ENCODE results near the gene DGKG.

Gene DGKG

GRCh38 chr3:186255703-186256331 is 106.2 kb downstream of the DGKG start:
- H3K27ac ChIP-seq (ENCODE audit: low read depth, low read length): no peak overlapping the region
- no peak overlapping the region for H3K9ac ChIP-seq (ENCODE audit: low read length)
- H3K4me1 ChIP-seq (ENCODE audit: control insufficient read depth, insufficient read depth, low read length): peaks cover 11% of the 10 kb centered on the region
- no peaks in the 10 kb centered on the region for H3K36me3 ChIP-seq (ENCODE audit: control insufficient read depth, insufficient read depth, low read length)
- H3K27me3 ChIP-seq (ENCODE audit: control insufficient read depth, insufficient read depth, low read length): no peaks in the 10 kb centered on the region; the same call in 1 of the 2 replicates
- H3K9me3 ChIP-seq (ENCODE audit: control insufficient read depth, insufficient read depth, low read depth, low read length): no peaks in the 10 kb centered on the region
- no peak overlapping the region for H3K4me3 ChIP-seq (ENCODE audit: low read depth, low read length)

GRCh38 chr3:186254676-186255650 is 107.1 kb downstream of the DGKG start:
- no peaks in the 10 kb centered on the region; the same call in 1 of the 2 replicates for H3K27me3 ChIP-seq (ENCODE audit: control insufficient read depth, insufficient read depth, low read length)
- H3K4me1 ChIP-seq (ENCODE audit: control insufficient read depth, insufficient read depth, low read length): peaks cover 9% of the 10 kb centered on the region
- H3K4me3 ChIP-seq (ENCODE audit: low read depth, low read length): no peak overlapping the region
- no peak overlapping the region for H3K27ac ChIP-seq (ENCODE audit: low read depth, low read length)
- H3K36me3 ChIP-seq (ENCODE audit: control insufficient read depth, insufficient read depth, low read length): no peaks in the 10 kb centered on the region
- no peaks in the 10 kb centered on the region for H3K9me3 ChIP-seq (ENCODE audit: control insufficient read depth, insufficient read depth, low read depth, low read length)
- H3K9ac ChIP-seq (ENCODE audit: low read length): no peak overlapping the region

- no peaks in the 10 kb centered on the region for H3K27me3 ChIP-seq (ENCODE audit: control insufficient read depth, insufficient read depth, low read length)
- no peaks in the 10 kb centered on the region for H3K9me3 ChIP-seq (ENCODE audit: control insufficient read depth, insufficient read depth, low read depth, low read length)
- H3K36me3 ChIP-seq (ENCODE audit: control insufficient read depth, insufficient read depth, low read length): no peaks in the 10 kb centered on the region
- H3K4me3 ChIP-seq (ENCODE audit: low read depth, low read length): no peak overlapping the region
- no peak overlapping the region for H3K9ac ChIP-seq (ENCODE audit: low read length)
- H3K27ac ChIP-seq (ENCODE audit: low read depth, low read length): no peak overlapping the region
- no peaks in the 10 kb centered on the region for H3K4me1 ChIP-seq (ENCODE audit: control insufficient read depth, insufficient read depth, low read length)
Observed at GRCh38 chr3:186251948-186252619, 110.0 kb downstream of the DGKG start.

GRCh38 chr3:186248850-186249249 is 113.2 kb downstream of the DGKG start:
- no peaks in the 10 kb centered on the region for H3K36me3 ChIP-seq (ENCODE audit: control insufficient read depth, insufficient read depth, low read length)
- H3K4me3 ChIP-seq (ENCODE audit: low read depth, low read length): no peak overlapping the region

GRCh38 chr3:186247821-186248814 is 113.9 kb downstream of the DGKG start:
- no peaks in the 10 kb centered on the region for H3K36me3 ChIP-seq (ENCODE audit: control insufficient read depth, insufficient read depth, low read length)
- H3K9ac ChIP-seq (ENCODE audit: low read length): no peak overlapping the region
- H3K27me3 ChIP-seq (ENCODE audit: control insufficient read depth, insufficient read depth, low read length): no peaks in the 10 kb centered on the region
- H3K4me1 ChIP-seq (ENCODE audit: control insufficient read depth, insufficient read depth, low read length): no peaks in the 10 kb centered on the region; the same call in 1 of the 2 replicates
- no peak overlapping the region for H3K27ac ChIP-seq (ENCODE audit: low read depth, low read length)
- H3K4me3 ChIP-seq (ENCODE audit: low read depth, low read length): no peak overlapping the region
- H3K9me3 ChIP-seq (ENCODE audit: control insufficient read depth, insufficient read depth, low read depth, low read length): no peaks in the 10 kb centered on the region

More at GRCh38 chr3:186248850-186249249, 113.2 kb downstream of the DGKG start:
- H3K27ac ChIP-seq (ENCODE audit: low read depth, low read length): no peak overlapping the region
- H3K9ac ChIP-seq (ENCODE audit: low read length): no peak overlapping the region
- no peaks in the 10 kb centered on the region for H3K9me3 ChIP-seq (ENCODE audit: control insufficient read depth, insufficient read depth, low read depth, low read length)
- H3K27me3 ChIP-seq (ENCODE audit: control insufficient read depth, insufficient read depth, low read length): no peaks in the 10 kb centered on the region
- no peaks in the 10 kb centered on the region; the same call in 1 of the 2 replicates for H3K4me1 ChIP-seq (ENCODE audit: control insufficient read depth, insufficient read depth, low read length)

GRCh38 chr3:186246941-186247340 is 115.1 kb downstream of the DGKG start:
- Histone ChIP-seq H3K9me3 (ENCODE audit: control insufficient read depth, insufficient read depth, low read depth, low read length) (no peaks in the 10 kb centered on the region), H3K9ac (ENCODE audit: low read length) (no peak overlapping the region), H3K4me1 (ENCODE audit: control insufficient read depth, insufficient read depth, low read length) (peaks cover 6% of the 10 kb centered on the region), H3K36me3 (ENCODE audit: control insufficient read depth, insufficient read depth, low read length) (no peaks in the 10 kb centered on the region), H3K27me3 (ENCODE audit: control insufficient read depth, insufficient read depth, low read length) (no peaks in the 10 kb centered on the region), H3K4me3 (ENCODE audit: low read depth, low read length) (no peak overlapping the region), H3K27ac (ENCODE audit: low read depth, low read length) (no peak overlapping the region)

GRCh38 chr3:186244016-186244415 is 118.0 kb downstream of the DGKG start:
- Histone ChIP-seq H3K4me1 (ENCODE audit: control insufficient read depth, insufficient read depth, low read length) (peaks cover 11% of the 10 kb centered on the region), H3K9me3 (ENCODE audit: control insufficient read depth, insufficient read depth, low read depth, low read length) (no peaks in the 10 kb centered on the region), H3K4me3 (ENCODE audit: low read depth, low read length) (no peak overlapping the region), H3K27me3 (ENCODE audit: control insufficient read depth, insufficient read depth, low read length) (no peaks in the 10 kb centered on the region), H3K27ac (ENCODE audit: low read depth, low read length) (no peak overlapping the region), H3K9ac (ENCODE audit: low read length) (no peak overlapping the region), H3K36me3 (ENCODE audit: control insufficient read depth, insufficient read depth, low read length) (no peaks in the 10 kb centered on the region)

GRCh38 chr3:186241910-186242821 is 119.9 kb downstream of the DGKG start:
- Histone ChIP-seq H3K27ac (ENCODE audit: low read depth, low read length) (no peak overlapping the region), H3K9ac (ENCODE audit: low read length) (no peak overlapping the region), H3K9me3 (ENCODE audit: control insufficient read depth, insufficient read depth, low read depth, low read length) (no peaks in the 10 kb centered on the region), H3K27me3 (ENCODE audit: control insufficient read depth, insufficient read depth, low read length) (no peaks in the 10 kb centered on the region), H3K36me3 (ENCODE audit: control insufficient read depth, insufficient read depth, low read length) (no peaks in the 10 kb centered on the region), H3K4me1 (ENCODE audit: control insufficient read depth, insufficient read depth, low read length) (peaks cover 13% of the 10 kb centered on the region), H3K4me3 (ENCODE audit: low read depth, low read length) (no peak overlapping the region; the same call in 1 of the 2 replicates)

GRCh38 chr3:186239321-186239720 is 122.7 kb downstream of the DGKG start:
- Histone ChIP-seq H3K9ac (ENCODE audit: low read length) (no peak overlapping the region), H3K4me1 (ENCODE audit: control insufficient read depth, insufficient read depth, low read length) (peaks cover 13% of the 10 kb centered on the region), H3K4me3 (ENCODE audit: low read depth, low read length) (no peak overlapping the region), H3K27ac (ENCODE audit: low read depth, low read length) (no peak overlapping the region), H3K27me3 (ENCODE audit: control insufficient read depth, insufficient read depth, low read length) (peaks cover 5% of the 10 kb centered on the region; the same call in 1 of the 2 replicates), H3K36me3 (ENCODE audit: control insufficient read depth, insufficient read depth, low read length) (no peaks in the 10 kb centered on the region), H3K9me3 (ENCODE audit: control insufficient read depth, insufficient read depth, low read depth, low read length) (no peaks in the 10 kb centered on the region)

Data from HUES6 (cell line).